Progenitor cell of endocrine pancreas (in vitro differentiated cells): ENCODE results near the gene KCNH1. TPM values are rescaled to one million over a fixed set of nuclear protein-coding genes. Genes with fewer than 3 reads are reported as not detected.

Experiments
- DNase-seq: peaks from one replicate; pipeline ENCODE4 v3.0.0; 2021; ENCODE audit warnings: low spot score; ENCODE audit not compliant: unreplicated experiment
- H3K27ac Mint-ChIP-seq: 2 replicates; pipeline ENCODE4 v1.8.0; 2021; ENCODE audit warnings: mild to moderate bottlenecking, moderate library complexity, mixed read lengths
- H3K27me3 Mint-ChIP-seq: 2 replicates; pipeline ENCODE4 v1.8.0; 2021; ENCODE audit warnings: mixed read lengths
- H3K36me3 Mint-ChIP-seq: 2 replicates; pipeline ENCODE4 v1.8.0; 2022; ENCODE audit warnings: mixed read lengths; ENCODE audit not compliant: insufficient read depth
- H3K4me1 Mint-ChIP-seq: 2 replicates; pipeline ENCODE4 v1.8.0; 2021; ENCODE audit warnings: low read depth, mixed read lengths
- H3K4me3 Mint-ChIP-seq: 2 replicates; pipeline ENCODE4 v1.8.0; 2021; ENCODE audit warnings: low read depth, mild to moderate bottlenecking, moderate library complexity, mixed read lengths
- H3K9me3 Mint-ChIP-seq: 2 replicates; pipeline ENCODE4 v1.8.0; 2021; ENCODE audit warnings: low read depth, mixed read lengths
- total RNA-seq: library from RNA; stranded (reverse); gene quantifications from 2 replicates; pipeline ENCODE4 v1.2.1, GENCODE V29; 2021
- TF ChIP-seq, protein P1 (sequence below): fragments of 200-600 bp; sonication (generic); IDR thresholded peaks from one replicate; pipeline ENCODE4 v1.5.0; 2021; ENCODE audit warnings: antibody characterized with exemption, mild to moderate bottlenecking; ENCODE audit not compliant: unreplicated experiment

KCNH1 gene
- total RNA-seq, 1 donor from 2014 or later: 0.38 TPM

DNA sequence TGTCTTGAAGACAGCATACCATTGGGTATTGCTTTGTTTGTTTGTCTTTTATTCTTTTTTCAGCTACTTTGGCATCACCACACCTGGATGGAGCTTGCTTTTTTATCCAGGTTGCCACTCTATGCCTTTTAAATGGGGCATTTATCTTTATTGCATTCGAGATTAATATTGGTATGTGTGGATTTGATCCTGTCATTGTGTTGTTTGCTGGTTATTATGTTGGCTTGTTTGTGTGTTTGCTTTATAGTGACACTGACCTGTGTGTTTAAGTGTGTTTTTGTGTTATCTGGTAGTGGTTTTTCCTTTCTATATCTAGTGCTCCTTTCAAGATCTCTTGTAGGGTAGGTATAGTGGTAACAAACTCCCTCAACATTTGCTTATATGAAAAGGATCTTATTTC, 24.9 kb upstream of the KCNH1 start:
- no peaks in the 10 kb centered on the region for H3K36me3 Mint-ChIP-seq
- no peaks in the 10 kb centered on the region for H3K27me3 Mint-ChIP-seq
- H3K27ac Mint-ChIP-seq: no peak overlapping the region

GRCh38 chr1:211155040-211155439, 21.1 kb upstream of the KCNH1 start:
- Mint-ChIP-seq H3K27me3 (no peaks in the 10 kb centered on the region), H3K4me3 (no peak overlapping the region), H3K4me1 (no peaks in the 10 kb centered on the region), H3K9me3 (peaks cover 19% of the 10 kb centered on the region), H3K36me3 (no peaks in the 10 kb centered on the region), H3K27ac (no peak overlapping the region)
- DNase-seq: no peak
- TF ChIP-seq, protein P1, sequence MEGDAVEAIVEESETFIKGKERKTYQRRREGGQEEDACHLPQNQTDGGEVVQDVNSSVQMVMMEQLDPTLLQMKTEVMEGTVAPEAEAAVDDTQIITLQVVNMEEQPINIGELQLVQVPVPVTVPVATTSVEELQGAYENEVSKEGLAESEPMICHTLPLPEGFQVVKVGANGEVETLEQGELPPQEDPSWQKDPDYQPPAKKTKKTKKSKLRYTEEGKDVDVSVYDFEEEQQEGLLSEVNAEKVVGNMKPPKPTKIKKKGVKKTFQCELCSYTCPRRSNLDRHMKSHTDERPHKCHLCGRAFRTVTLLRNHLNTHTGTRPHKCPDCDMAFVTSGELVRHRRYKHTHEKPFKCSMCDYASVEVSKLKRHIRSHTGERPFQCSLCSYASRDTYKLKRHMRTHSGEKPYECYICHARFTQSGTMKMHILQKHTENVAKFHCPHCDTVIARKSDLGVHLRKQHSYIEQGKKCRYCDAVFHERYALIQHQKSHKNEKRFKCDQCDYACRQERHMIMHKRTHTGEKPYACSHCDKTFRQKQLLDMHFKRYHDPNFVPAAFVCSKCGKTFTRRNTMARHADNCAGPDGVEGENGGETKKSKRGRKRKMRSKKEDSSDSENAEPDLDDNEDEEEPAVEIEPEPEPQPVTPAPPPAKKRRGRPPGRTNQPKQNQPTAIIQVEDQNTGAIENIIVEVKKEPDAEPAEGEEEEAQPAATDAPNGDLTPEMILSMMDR: no peak

More for the DNA sequence above, 24.9 kb upstream of the KCNH1 start:
- TF ChIP-seq, protein P1: no peak
- H3K9me3 Mint-ChIP-seq: peaks cover 19% of the 10 kb centered on the region
- H3K4me1 Mint-ChIP-seq: no peaks in the 10 kb centered on the region
- DNase-seq: no peak
- H3K4me3 Mint-ChIP-seq: no peak overlapping the region

DNA sequence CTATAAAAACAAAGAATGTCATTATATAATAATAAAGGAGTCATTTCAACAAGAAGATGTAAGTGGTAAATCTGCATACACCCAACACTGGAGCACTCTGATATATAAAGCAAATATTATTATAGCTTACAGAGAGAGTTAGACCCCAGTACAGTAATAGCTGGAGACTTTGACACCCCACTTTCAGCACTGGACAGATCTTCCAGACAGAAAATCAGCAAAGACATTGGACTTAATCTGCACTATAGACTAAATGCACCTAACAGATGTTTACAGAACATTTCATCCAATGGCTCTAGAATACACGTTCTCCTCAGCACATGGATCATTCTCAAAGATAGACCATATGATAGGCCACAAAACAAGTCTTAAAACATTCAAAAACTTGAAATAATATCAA, 20.0 kb upstream of the KCNH1 start:
- TF ChIP-seq, protein P1: no peak
- Mint-ChIP-seq H3K27ac (no peak overlapping the region), H3K27me3 (no peaks in the 10 kb centered on the region), H3K9me3 (peaks cover 16% of the 10 kb centered on the region), H3K4me3 (no peak overlapping the region), H3K36me3 (no peaks in the 10 kb centered on the region), H3K4me1 (no peaks in the 10 kb centered on the region)
- DNase-seq: no peak

DNA sequence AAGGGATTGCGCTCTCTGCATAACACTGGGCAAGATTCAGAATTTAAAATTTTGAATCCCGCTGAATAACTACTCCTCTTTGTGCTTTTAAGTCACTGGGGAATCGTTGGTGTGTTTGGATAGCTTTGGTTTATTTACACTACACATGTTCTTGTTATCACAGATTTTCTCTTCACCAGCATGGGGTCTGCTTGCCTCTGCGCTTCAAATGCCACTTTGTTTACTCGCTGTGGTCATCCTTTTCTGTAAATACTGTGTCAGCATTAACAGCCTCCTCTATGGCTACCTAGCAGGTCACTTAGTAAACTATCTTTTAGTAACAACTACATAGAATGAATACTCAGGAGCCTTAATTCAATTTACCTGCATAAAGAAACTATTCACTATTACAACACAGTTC, 14.4 kb upstream of the KCNH1 start:
- DNase-seq: no peak
- no peak overlapping the region for H3K27ac Mint-ChIP-seq
- H3K36me3 Mint-ChIP-seq: no peaks in the 10 kb centered on the region
- no peak overlapping the region for H3K4me3 Mint-ChIP-seq
- TF ChIP-seq, protein P1: no peak
- H3K4me1 Mint-ChIP-seq: peaks cover 2% of the 10 kb centered on the region
- no peaks in the 10 kb centered on the region for H3K9me3 Mint-ChIP-seq
- no peaks in the 10 kb centered on the region for H3K27me3 Mint-ChIP-seq

DNA sequence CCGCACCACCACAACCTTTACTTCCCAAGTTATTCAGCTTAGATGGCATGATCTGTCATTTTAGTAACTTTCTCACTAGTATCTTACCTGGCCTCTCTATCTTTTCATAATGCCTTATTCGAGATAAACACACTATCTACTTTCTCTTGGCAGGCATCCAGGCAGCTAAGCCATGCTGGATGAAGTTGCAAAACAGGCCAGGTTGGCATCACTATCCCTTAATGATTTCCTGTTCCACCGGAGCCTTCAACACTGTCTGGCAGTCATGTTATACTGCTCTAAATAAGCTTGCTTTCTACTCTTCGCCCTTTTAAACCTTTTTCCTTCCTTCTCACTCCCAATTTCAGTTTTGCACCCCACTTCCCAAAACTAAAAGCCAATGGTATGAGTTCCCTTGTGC, 12.0 kb upstream of the KCNH1 start:
- peaks cover 4% of the 10 kb centered on the region for H3K9me3 Mint-ChIP-seq
- H3K27me3 Mint-ChIP-seq: no peaks in the 10 kb centered on the region
- peaks cover 2% of the 10 kb centered on the region for H3K4me1 Mint-ChIP-seq
- TF ChIP-seq, protein P1: no peak
- no peak overlapping the region for H3K4me3 Mint-ChIP-seq
- H3K27ac Mint-ChIP-seq: no peak overlapping the region
- no peak for DNase-seq
- no peaks in the 10 kb centered on the region for H3K36me3 Mint-ChIP-seq
